GM18861 (cell line): ENCODE measurements around the gene CYSTM1.
A peak's percentile ranks its signal among the peaks of the same experiment; 100 is the strongest.
"Not testable (repeated sequence)": the region's sequence is repeated elsewhere in the genome, so short reads cannot be mapped to it uniquely, and the experiment has no call there.

Experiments used
- ATAC-seq: cut with Tn5 transposase; IDR thresholded peaks from one replicate; pipeline ENCODE4 v1.9.1; 2021; ENCODE audit not compliant: unreplicated experiment

Gene CYSTM1

GRCh38 chr5:140148508-140148907 lies 26.5 kb upstream of the CYSTM1 start:
- ATAC-seq: no peak

GRCh38 chr5:140150201-140150600 lies 24.8 kb upstream of the CYSTM1 start:
- no peak for ATAC-seq

GRCh38 chr5:140151144-140152021 lies 23.6 kb upstream of the CYSTM1 start:
- no peak for ATAC-seq

- no peak for ATAC-seq
Measured at GRCh38 chr5:140152022-140152999, 22.7 kb upstream of the CYSTM1 start.

GRCh38 chr5:140153255-140153654 lies 21.7 kb upstream of the CYSTM1 start:
- no peak for ATAC-seq

- no peak for ATAC-seq
Measured at GRCh38 chr5:140153905-140154304, 21.1 kb upstream of the CYSTM1 start.

- ATAC-seq: not testable (repeated sequence)
Measured at GRCh38 chr5:140154710-140155381, 20.1 kb upstream of the CYSTM1 start.

- ATAC-seq: peak; percentile 92
Measured at GRCh38 chr5:140157032-140157781, 17.8 kb upstream of the CYSTM1 start.

- ATAC-seq: no peak
Measured at GRCh38 chr5:140159014-140159927, 15.7 kb upstream of the CYSTM1 start.

GRCh38 chr5:140162275-140162674 lies 12.7 kb upstream of the CYSTM1 start:
- ATAC-seq: no peak

GRCh38 chr5:140162781-140163180 lies 12.2 kb upstream of the CYSTM1 start:
- ATAC-seq: no peak

GRCh38 chr5:140165101-140165922 lies 9.7 kb upstream of the CYSTM1 start:
- ATAC-seq: no peak

GRCh38 chr5:140165923-140166270 lies 9.1 kb upstream of the CYSTM1 start:
- no peak for ATAC-seq

- no peak for ATAC-seq
Measured at GRCh38 chr5:140166911-140167310, 8.1 kb upstream of the CYSTM1 start.

GRCh38 chr5:140168371-140168770 lies 6.6 kb upstream of the CYSTM1 start:
- no peak for ATAC-seq

- no peak for ATAC-seq
Measured at GRCh38 chr5:140169410-140169809, 5.6 kb upstream of the CYSTM1 start.

GRCh38 chr5:140172483-140172882 lies 2.5 kb upstream of the CYSTM1 start:
- ATAC-seq: no peak

GRCh38 chr5:140174014-140174413 lies 974 bp upstream of the CYSTM1 start:
- no peak for ATAC-seq
